GM21447 (cell line): ENCODE results near the gene AP3B1.

ENCODE experiments used
- ATAC-seq: cut with Tn5 transposase; IDR thresholded peaks from one replicate; pipeline ENCODE4 v1.9.1; 2021; ENCODE audit not compliant: unreplicated experiment

Gene AP3B1

DNA sequence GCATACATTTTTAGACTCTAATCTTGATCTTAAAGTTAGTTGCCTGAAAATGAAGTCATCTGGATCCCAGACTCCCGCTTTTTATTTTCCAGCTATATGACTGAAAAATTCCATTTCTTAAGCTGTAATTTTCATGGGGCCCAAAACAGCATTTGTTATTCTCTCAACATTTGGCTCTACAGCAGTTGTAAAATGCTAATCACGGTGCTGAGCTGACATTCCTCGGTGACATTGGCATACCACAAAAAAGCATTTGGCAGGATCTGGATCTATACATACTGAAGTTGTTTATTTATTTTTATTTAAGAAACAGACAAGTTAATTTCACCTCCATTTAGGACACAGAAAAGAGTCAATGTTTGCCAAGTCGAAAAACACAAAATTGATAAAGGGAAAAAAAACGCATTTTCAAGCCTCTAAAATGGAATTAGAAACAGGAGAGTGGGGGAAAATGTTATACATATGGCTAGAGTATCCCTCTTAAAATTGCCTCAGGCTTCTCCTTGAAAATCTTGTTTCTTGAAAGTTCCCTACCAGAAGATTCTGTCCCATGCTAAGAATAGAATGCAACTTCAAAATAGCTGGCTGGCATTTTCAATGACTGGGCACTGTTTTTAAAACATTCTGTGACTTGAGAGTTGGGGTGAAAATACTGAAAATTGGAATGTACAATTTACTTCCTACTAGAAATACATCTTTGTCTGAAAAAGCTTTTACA is 310.9 kb downstream of the AP3B1 start:
- no peak for ATAC-seq

GRCh38 chr5:77981820-77982219 is 312.7 kb downstream of the AP3B1 start:
- no peak for ATAC-seq

GRCh38 chr5:77974576-77974975 is 319.9 kb downstream of the AP3B1 start:
- ATAC-seq = no peak

- no peak for ATAC-seq
Measured at GRCh38 chr5:77973253-77973609, 321.3 kb downstream of the AP3B1 start.

GRCh38 chr5:77972469-77973252 is 321.8 kb downstream of the AP3B1 start:
- no peak for ATAC-seq

DNA sequence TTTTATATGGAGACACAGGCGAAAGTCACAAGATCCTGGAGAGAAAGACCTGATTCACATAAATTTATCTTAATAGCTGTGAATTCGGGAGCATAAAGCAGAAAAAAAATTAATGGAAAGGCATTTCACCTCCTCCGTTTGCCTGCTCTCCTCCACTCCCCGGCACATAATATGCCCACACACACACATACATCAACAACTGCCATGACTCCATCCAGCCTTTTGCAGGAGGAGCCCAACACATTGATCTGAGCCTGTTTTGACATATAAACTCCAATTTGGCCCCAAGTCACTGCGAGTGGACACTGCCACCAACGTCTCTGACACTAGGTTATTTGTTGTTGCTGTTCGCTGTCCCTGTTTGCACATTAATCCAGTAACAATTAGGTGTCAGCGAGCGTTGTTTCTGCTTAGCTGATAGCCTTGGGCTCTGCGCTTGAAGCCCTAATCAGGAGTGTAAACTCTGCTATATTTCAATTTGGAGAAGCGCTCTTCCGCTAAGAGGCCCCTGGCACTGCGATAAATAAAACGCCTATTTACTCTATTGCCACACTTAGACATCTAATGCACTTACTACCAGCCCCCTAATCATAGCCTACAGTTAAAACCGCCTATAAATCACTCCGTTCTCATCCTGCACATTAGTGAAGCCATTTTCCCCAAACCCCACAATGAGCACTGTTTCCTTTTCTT is 322.6 kb downstream of the AP3B1 start:
- no peak for ATAC-seq

GRCh38 chr5:77970891-77971290 is 323.6 kb downstream of the AP3B1 start:
- ATAC-seq = no peak

GRCh38 chr5:77963795-77964194 is 330.7 kb downstream of the AP3B1 start:
- ATAC-seq = no peak

GRCh38 chr5:77960863-77961396 is 333.6 kb downstream of the AP3B1 start:
- ATAC-seq = no peak

GRCh38 chr5:77960305-77960704 is 334.2 kb downstream of the AP3B1 start:
- ATAC-seq = no peak

- no peak for ATAC-seq
Measured at GRCh38 chr5:77958642-77959330, 335.7 kb downstream of the AP3B1 start.

DNA sequence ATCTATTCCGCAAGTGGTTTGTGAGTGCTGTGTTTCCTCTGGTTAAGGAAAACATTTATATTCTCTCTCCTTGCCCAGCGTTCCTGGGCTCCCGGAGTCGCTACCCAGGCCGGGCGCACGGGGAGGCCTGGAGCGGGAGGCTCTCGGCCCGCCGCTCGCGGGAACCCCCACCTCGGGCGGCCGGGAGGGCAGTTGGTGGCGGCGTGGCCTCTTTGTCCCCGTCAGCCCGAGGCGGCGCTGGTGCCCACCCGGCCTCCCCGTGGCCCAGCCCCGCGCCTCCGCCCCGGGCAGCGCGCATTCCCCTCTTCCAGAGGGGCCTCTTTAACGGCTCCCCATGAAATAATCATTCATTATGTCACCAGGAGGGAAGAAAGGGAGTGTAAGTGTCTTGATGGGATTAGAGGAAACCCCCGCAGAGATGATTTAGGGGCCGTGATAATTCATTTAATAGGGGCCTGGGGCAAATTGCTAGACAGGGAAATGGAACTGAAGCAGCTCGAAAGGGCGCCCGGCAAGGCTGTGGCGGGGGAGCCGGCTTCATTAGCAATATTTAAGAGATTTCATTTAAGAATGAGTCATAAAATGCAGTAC is 336.5 kb downstream of the AP3B1 start:
- ATAC-seq = no peak

DNA sequence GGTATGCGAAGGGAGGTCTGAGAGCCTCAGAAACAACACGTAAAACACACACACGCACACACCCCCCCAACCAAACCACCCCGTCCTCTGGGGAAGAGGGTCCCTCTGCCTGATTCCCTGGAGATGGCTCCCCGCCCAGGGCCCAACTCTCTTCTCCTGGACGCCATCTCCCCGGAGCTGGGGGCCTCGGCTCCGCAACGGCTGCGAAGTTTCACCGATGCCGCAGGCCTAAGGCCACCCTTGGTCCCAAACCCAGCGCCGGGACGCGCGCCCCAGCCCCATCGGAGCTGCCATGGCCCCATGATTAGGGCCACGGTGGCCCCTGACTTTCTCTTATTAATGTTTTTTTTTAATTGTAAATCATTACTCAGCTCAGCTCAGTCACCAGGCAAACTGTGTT is 337.0 kb downstream of the AP3B1 start:
- no peak for ATAC-seq

- no peak for ATAC-seq
Measured at GRCh38 chr5:77957081-77957480, 337.4 kb downstream of the AP3B1 start.

DNA sequence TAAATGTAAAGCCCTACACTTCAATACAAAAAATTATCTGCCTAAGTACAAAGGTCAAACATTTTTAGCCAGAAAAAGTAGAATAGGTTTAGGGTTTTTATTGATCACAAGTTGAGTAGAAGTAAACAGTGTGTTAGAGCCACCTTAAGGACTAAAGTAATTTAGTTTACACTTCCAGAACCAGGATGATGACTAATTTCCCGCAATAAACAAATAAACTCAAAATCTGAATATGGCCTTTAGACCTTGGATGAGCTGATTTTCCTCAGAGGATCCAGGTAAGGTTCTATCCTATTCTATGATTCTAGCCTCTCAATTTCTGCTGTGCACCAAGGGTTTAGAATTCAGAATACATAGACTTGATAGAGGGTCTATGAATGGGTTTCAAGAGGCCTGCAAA is 338.9 kb downstream of the AP3B1 start:
- no peak for ATAC-seq

DNA sequence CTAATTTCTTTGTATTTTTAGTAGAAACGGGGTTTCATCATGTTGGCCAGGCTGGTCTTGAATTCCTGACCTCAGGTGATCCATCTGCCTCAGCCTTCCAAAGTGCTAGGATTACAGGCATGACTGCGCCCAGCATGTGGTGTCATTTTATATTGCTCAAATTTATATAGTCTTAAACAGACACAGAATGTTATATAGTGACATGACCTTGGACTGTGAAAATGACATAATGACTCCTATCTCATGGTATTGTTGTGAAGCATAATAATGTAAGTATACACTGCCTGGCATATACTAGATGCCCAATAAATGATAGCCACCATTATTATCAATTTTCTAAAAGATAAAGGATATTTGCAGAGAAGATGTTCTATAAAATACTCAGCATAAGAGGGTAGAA is 341.1 kb downstream of the AP3B1 start:
- ATAC-seq = no peak

DNA sequence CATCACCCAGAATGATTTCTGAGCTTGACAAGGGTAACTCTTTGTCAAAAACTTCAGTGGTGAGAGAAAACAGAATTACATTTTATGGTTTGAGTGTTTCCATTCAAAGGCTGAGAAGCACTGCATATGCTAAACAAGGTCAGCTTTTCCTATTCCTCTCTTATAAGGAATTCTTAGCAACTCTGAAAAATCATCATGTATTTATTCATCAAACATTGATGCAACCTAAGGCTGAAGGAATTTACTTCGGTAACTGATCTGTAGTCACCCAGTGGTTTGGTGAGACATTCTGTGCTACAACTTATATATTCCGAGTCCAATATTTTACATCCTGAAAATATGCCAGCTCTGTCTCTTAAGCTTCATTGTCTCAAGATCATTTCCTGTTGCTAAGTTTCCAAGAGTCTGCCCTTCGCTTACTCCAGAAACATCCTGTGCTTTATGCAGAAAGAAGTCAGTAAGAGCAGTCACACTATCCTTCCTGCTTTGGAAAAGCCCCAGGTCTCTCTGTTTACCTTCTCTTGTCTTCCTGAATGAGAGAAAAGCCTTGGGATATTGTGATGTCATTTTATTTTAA is 341.8 kb downstream of the AP3B1 start:
- no peak for ATAC-seq
